Skeletal muscle cell (primary cell): ENCODE data around the gene FAM219B.
"Not testable (repeated sequence)": the region's sequence is repeated elsewhere in the genome, so short reads cannot be mapped to it uniquely, and the experiment has no call there.

Experiments
- DNase-seq: peaks from one replicate; pipeline ENCODE4 v3.0.0-alpha.2; 2010; ENCODE audit warnings: low read depth
- H3K4me3 ChIP-seq: 2 replicates; pipeline ENCODE4 v1.5.1; 2011; ENCODE audit warnings: low read depth, mild to moderate bottlenecking, control low read depth, low read length, moderate library complexity

FAM219B gene

GRCh38 chr15:74906067-74906449 lies 593 bp downstream of the FAM219B start:
- DNase-seq: no peak
- H3K4me3 ChIP-seq: peak overlapping the region; percentile 91

DNA sequence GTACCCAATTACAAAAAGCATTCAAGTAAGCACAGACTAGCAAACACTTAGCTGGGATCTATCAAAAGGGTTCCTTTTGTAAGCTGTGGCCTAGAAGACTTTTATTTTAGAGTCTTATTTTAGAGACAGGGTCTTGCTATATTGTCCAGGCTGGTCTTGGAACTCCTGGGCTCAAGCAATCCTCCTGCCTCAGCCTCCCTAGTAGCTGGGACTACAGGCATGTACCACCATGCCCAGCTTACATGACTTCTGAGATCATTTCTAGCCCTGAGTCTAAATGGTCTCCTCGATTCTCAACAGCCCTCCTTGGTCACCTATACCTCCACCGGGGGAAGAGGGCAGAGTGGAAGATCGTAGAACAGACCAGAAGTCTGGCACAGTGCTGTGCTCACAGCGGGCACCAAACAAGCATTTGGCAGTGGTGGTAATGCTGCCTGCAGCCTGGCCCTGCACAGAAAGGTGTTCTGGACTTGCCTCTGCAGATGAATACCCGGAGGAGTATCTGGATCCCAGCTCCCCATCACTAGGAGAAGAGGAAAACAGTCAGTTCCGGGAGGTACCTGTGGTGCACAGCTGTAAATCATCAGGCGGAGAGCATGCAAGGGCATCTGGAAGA lies 2.4 kb downstream of the FAM219B start:
- H3K4me3 ChIP-seq: no peak overlapping the region
- no peak for DNase-seq

GRCh38 chr15:74903676-74904075 lies 3.0 kb downstream of the FAM219B start:
- no peak for DNase-seq
- no peak overlapping the region for H3K4me3 ChIP-seq

- DNase-seq: no peak
- no peak overlapping the region for H3K4me3 ChIP-seq
Measured at GRCh38 chr15:74902295-74903075, 4.2 kb downstream of the FAM219B start.

DNA sequence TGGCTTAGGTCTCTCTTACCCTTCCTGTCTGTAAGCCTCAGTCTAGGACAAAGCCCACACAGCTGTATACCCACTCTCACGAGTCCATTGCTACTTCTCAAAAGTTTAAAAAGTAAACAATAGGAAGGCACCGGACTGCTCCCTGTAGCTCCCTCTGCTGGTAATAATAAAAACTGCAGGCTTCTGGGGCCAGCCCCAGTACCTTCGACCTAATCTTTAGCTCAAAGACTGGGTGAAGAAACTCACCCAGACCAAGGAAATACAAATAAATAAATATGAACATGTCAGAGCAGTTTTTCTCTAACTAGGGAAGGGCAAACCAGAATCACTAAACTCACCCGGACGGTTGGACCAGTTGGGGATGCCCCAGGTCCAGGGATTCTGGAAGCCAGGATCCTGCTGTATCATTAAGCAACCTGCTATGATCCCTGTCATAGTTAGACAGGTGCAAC lies 5.0 kb downstream of the FAM219B start:
- DNase-seq: no peak
- H3K4me3 ChIP-seq: no peak overlapping the region

- no peak overlapping the region for H3K4me3 ChIP-seq
- no peak for DNase-seq
Measured at GRCh38 chr15:74897300-74897701, 9.3 kb downstream of the FAM219B start.

- no peak overlapping the region for H3K4me3 ChIP-seq
- DNase-seq: no peak
Measured at GRCh38 chr15:74896316-74896715, 10.3 kb downstream of the FAM219B start.

GRCh38 chr15:74895830-74896229 lies 10.8 kb downstream of the FAM219B start:
- no peak for DNase-seq
- no peak overlapping the region for H3K4me3 ChIP-seq

DNA sequence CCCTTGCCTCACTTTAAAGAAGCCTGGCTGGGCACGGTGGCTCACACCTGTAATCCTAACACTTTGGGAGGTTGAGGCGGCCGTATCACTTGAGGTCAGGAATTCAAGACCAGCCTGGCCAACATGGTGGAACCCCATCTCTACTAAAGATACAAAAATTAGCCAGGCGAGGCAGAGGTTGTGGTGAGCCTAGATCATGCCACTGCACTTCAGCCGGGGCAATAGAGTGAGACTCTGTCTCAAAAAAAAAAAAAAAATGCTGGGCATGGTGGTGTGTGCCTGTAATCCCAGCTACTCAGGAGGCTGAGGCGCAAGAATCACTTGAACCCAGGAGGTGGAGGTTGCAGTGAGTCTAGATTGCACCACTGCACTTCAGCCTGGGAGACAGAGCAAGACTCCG lies 12.3 kb downstream of the FAM219B start:
- H3K4me3 ChIP-seq, DNase-seq: not testable (repeated sequence)

DNA sequence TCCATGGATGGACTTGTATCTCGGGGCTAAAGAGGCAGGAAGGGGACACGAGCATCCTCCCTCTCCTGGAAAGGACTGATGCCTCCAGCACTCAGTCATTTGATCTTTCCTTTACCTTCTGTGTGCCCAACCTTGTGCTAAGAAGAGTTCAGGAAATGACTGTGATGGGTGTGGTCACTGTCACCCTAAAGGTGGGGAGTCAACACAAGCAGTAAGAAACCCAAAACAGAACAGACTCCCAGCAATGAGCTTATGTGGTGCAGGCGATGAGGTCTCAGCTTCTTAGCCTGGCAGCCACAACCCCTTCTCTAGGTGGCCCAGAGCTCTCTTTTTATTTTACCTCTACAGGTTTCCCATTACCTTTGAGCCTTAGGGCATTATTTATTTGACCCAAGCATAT lies 13.0 kb downstream of the FAM219B start:
- no peak for DNase-seq
- no peak overlapping the region for H3K4me3 ChIP-seq

DNA sequence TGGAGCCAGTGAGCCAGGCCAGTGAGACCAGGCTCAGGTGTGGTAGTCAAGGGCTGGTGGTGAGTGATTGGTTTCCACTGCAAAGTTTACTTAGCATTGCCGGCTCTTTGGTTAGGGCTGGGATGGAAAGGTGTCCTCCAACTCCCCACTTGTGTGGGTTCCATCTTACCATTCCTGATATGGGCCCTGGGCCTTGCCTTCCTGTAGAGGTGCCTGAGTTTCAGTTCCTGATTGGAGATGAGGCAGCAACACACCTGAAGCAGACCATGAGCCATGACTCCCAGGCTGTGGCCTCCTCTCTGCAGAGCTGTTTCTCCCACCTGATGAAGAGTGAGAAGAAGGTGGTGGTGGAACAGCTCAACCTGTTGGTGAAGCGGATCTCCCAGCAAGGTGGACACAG lies 13.7 kb downstream of the FAM219B start:
- DNase-seq: no peak
- H3K4me3 ChIP-seq: no peak overlapping the region

DNA sequence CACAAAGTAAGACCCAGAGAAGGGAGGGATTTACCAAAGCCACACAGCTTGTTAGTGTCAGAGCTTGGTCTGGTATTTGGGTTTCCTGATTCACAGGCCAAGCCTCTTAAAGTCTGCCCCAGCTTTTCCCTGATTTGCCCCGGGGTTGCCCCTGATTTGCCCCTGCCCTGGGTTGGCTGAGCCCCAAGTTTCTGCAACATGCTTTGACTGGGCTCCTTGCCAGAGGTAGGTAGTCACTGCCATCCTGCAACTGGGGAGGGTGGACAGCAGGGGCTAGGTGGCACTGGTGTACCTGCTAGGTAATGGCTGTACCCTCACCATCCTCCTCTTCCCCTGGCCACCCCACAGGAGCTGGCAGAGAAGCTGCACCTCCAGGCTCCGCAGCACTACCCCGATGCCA lies 14.3 kb downstream of the FAM219B start:
- no peak for DNase-seq
- H3K4me3 ChIP-seq: no peak overlapping the region

DNA sequence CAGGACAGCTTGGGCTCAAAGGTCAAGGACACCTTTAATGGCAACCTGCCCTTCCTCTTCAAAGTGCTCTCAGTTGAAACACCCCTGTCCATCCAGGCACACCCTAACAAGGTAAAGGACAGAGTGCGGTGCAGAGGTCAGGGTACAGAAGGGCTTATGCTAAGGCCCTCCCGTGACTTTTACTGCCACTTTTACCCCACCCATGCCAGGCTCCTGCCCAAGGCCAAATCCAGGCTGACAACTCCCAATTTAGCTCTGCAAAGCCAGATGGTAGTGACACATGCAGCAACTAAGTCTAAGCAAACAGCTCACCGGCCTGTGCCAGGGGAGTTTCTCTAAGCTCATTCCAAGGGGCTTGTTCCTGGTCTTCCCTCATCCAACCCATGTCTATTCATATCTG lies 15.2 kb downstream of the FAM219B start:
- DNase-seq: no peak
- no peak overlapping the region for H3K4me3 ChIP-seq

DNA sequence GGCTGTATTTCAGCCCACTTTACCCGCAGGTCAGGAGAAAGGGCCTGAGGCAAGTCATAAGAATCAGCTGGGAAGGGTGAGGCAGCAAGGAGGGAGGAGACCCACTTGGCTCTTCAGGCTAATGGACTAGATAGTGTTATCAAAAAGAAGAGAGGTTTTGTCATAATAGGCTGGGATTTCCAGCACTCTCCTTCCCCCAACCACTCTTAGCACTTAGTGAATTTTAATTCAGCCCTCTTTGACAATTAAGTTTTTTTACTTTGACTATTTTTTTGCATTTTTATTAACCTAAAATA lies 16.0 kb downstream of the FAM219B start:
- peak overlapping the region; percentile 98 for H3K4me3 ChIP-seq
- DNase-seq: no peak

- DNase-seq: peak; percentile 45
- peak within 1 kb of the TSS; percentile 98 for H3K4me3 ChIP-seq
Measured at GRCh38 chr15:74889883-74890664, 16.6 kb downstream of the FAM219B start, which contains the start of gene MPI. Gene MPI (plus strand): TSS chr15:74890042. CDS start chr15:74890074, 32 bp downstream.

GRCh38 chr15:74889390-74889882 lies 17.2 kb downstream of the FAM219B start:
- DNase-seq: no peak
- peak overlapping the region; percentile 98 for H3K4me3 ChIP-seq

GRCh38 chr15:74888716-74889115 lies 17.9 kb downstream of the FAM219B start:
- no peak for DNase-seq
- H3K4me3 ChIP-seq: no peak overlapping the region

- not testable (repeated sequence) for H3K4me3 ChIP-seq
Measured at GRCh38 chr15:74887537-74888193, 19.0 kb downstream of the FAM219B start.

GRCh38 chr15:74885461-74885860 lies 21.2 kb downstream of the FAM219B start:
- H3K4me3 ChIP-seq: no peak overlapping the region
- no peak for DNase-seq

More at GRCh38 chr15:74887537-74888193, 19.0 kb downstream of the FAM219B start:
- DNase-seq: not testable (repeated sequence)
